ENCODE measurements around the gene GGT1. TPM values are rescaled to one million over a fixed set of nuclear protein-coding genes. Genes with fewer than 3 reads are reported as not detected.

Gene GGT1
- total RNA-seq, 1 donor from 2014 or later: 7.7 TPM

GRCh38 chr22:24582056-24582814, 20.8 kb upstream of the GGT1 start:
- Mint-ChIP-seq H3K4me3 (no peak overlapping the region), H3K4me1 (no peaks in the 10 kb centered on the region), H3K9me3 (no peaks in the 10 kb centered on the region), H3K27me3 (ENCODE audit: insufficient read depth, low read depth) (peaks cover 2% of the 10 kb centered on the region), H3K36me3 (peaks cover 3% of the 10 kb centered on the region), H3K27ac (no peak overlapping the region)
- Histone ChIP-seq H3K4me3 (no peak overlapping the region), H3K9ac (no peak overlapping the region), H3K79me2 (ENCODE audit: low read depth) (no peaks in the 10 kb centered on the region), H3K36me3 (no peaks in the 10 kb centered on the region), H3K4me2 (no peak overlapping the region), H3K27ac (no peak overlapping the region), H3K9me3 (ENCODE audit: low read depth) (no peaks in the 10 kb centered on the region), H3F3A (ENCODE audit: low read depth) (peaks cover 26% of the 10 kb centered on the region), H4K20me1 (ENCODE audit: low read depth) (no peaks in the 10 kb centered on the region), H2AFZ (replicated peaks) (no peak overlapping the region), H3K27me3 (no peaks in the 10 kb centered on the region), H3K4me1 (no peaks in the 10 kb centered on the region)
- DNase-seq (ENCODE audit: low spot score): no peak
- TF ChIP-seq CTCF (IDR thresholded peaks at IDR 0.05): no peak
- TF ChIP-seq EZH2 (IDR thresholded peaks at IDR 0.05): no peak
- TF ChIP-seq EZH2phosphoT487 (IDR thresholded peaks at IDR 0.05): no peak

GRCh38 chr22:24583221-24584165, 19.5 kb upstream of the GGT1 start:
- DNase-seq (ENCODE audit: low spot score): no peak
- Histone ChIP-seq H3K4me1 (no peaks in the 10 kb centered on the region), H3K9me3 (ENCODE audit: low read depth) (no peaks in the 10 kb centered on the region), H3K4me2 (no peak overlapping the region), H3K4me3 (no peak overlapping the region), H3F3A (ENCODE audit: low read depth) (peaks cover 17% of the 10 kb centered on the region), H3K27ac (no peak overlapping the region), H2AFZ (replicated peaks) (no peak overlapping the region), H3K9ac (no peak overlapping the region), H3K79me2 (ENCODE audit: low read depth) (no peaks in the 10 kb centered on the region), H3K27me3 (no peaks in the 10 kb centered on the region), H3K36me3 (no peaks in the 10 kb centered on the region), H4K20me1 (ENCODE audit: low read depth) (no peaks in the 10 kb centered on the region)
- Mint-ChIP-seq H3K36me3 (no peaks in the 10 kb centered on the region), H3K27ac (peak overlapping the region; percentile 79), H3K4me3 (no peak overlapping the region), H3K9me3 (no peaks in the 10 kb centered on the region), H3K27me3 (ENCODE audit: insufficient read depth, low read depth) (peaks cover 2% of the 10 kb centered on the region), H3K4me1 (no peaks in the 10 kb centered on the region)
- TF ChIP-seq EZH2phosphoT487 (IDR thresholded peaks at IDR 0.05) (no peak), CTCF (IDR thresholded peaks at IDR 0.05) (no peak), EZH2 (IDR thresholded peaks at IDR 0.05) (no peak)

- Histone ChIP-seq H3K79me2 (ENCODE audit: low read depth) (no peaks in the 10 kb centered on the region), H3K36me3 (no peaks in the 10 kb centered on the region), H4K20me1 (ENCODE audit: low read depth) (no peaks in the 10 kb centered on the region), H3K27me3 (no peaks in the 10 kb centered on the region), H3K9me3 (ENCODE audit: low read depth) (no peaks in the 10 kb centered on the region), H3K4me1 (no peaks in the 10 kb centered on the region), H3F3A (ENCODE audit: low read depth) (peaks cover 9% of the 10 kb centered on the region), H3K27ac (no peak overlapping the region), H3K4me3 (no peak overlapping the region), H3K9ac (no peak overlapping the region), H2AFZ (replicated peaks) (no peak overlapping the region), H3K4me2 (no peak overlapping the region)
- no peak for DNase-seq (ENCODE audit: low spot score)
- Mint-ChIP-seq H3K27me3 (ENCODE audit: insufficient read depth, low read depth) (peaks cover 2% of the 10 kb centered on the region), H3K36me3 (no peaks in the 10 kb centered on the region), H3K27ac (no peak overlapping the region), H3K9me3 (no peaks in the 10 kb centered on the region), H3K4me1 (no peaks in the 10 kb centered on the region), H3K4me3 (no peak overlapping the region)
- no peak for TF ChIP-seq EZH2 (IDR thresholded peaks at IDR 0.05)
- TF ChIP-seq CTCF (IDR thresholded peaks at IDR 0.05): no peak
- TF ChIP-seq EZH2phosphoT487 (IDR thresholded peaks at IDR 0.05): no peak
Observed at GRCh38 chr22:24584166-24584790, 18.7 kb upstream of the GGT1 start.
